DOHH2 (cell line): Measurements from ENCODE around the gene AQP6.

Source experiments
- CTCF ChIP-seq: fragments of 200-600 bp; sonication (generic); IDR thresholded peaks from one replicate; pipeline ENCODE4 v1.5.1; 2014; ENCODE audit warnings: antibody characterized with exemption, mild to moderate bottlenecking, low read depth, low read length; ENCODE audit not compliant: poor library complexity, severe bottlenecking
- EZH2phosphoT487 ChIP-seq: fragments of 200-600 bp; sonication (generic); IDR thresholded peaks from 2 replicates; pipeline ENCODE4 v1.6.1; 2017; ENCODE audit warnings: borderline replicate concordance, mild to moderate bottlenecking, antibody characterized with exemption, low read length, moderate library complexity, mixed read lengths

DNA sequence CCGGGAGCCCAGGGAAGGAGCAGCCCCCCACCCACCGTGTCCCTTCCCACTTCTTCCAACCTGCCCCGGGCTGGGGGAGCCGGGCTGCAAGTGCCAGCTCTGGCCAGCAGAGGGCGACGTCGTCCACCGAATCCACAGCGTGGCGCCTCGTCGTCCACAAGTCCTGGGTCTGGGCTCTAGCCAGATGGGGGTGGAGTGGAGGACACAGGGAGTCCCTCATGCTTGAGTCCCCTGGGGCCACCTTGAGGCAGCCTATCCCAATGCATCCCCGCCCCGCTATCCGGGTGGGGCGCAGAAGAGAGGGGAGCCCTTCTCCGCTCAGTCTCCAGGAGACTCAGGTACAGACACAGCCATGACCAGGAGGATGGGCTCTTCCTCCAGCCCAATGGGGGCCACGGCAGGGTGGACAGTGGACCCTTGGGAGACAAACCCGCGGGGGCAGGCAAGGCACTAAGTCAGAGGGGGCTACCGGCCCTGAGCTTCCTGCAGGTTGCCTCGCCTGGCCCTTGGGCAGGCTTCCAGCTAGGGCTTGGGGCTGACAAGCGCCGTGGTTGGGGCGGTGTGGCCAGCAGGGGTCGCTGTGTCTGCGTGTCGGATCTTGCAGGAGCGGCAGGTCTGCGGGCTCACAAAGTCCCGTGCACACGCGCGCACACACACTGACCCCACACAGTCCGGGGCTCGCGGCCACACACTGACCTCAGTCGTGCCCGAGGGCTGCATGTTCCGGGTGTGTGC, 5.5 kb upstream of the AQP6 start:
- TF ChIP-seq CTCF (peak; percentile 88), EZH2phosphoT487 (no peak)
